HG03558 (cell line): ENCODE results near the gene ZNF282.
A peak's percentile ranks its signal among the peaks of the same experiment; 100 is the strongest.
"Not testable (repeated sequence)": the region's sequence is repeated elsewhere in the genome, so short reads cannot be mapped to it uniquely, and the experiment has no call there.

ENCODE experiments used
- ATAC-seq: cut with Tn5 transposase; IDR thresholded peaks from one replicate; pipeline ENCODE4 v1.9.1; 2021; ENCODE audit warnings: moderate number of reproducible peaks; ENCODE audit not compliant: unreplicated experiment; ENCODE audit errors: extremely low read depth

Gene ZNF282

DNA sequence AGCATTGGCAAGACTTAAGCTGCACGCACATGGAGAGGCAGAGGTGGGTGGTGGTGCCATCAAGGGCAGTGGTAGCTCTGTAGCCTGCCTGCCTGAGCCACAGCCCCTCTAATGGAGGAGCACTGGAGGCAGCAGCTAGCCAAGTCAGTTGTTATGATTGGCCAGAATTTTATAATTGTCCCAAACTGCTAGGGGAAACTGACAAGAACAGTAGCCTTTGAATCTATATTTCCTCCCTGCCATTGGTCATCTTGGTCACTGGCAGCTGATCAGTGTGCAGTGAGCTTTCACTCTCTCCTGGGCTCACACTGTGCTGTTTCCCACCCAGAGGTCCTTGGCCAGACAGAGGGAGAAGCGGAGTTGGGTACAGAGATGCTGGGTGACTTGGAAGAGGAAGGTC is 57.0 kb downstream of the ZNF282 start:
- ATAC-seq = no peak

DNA sequence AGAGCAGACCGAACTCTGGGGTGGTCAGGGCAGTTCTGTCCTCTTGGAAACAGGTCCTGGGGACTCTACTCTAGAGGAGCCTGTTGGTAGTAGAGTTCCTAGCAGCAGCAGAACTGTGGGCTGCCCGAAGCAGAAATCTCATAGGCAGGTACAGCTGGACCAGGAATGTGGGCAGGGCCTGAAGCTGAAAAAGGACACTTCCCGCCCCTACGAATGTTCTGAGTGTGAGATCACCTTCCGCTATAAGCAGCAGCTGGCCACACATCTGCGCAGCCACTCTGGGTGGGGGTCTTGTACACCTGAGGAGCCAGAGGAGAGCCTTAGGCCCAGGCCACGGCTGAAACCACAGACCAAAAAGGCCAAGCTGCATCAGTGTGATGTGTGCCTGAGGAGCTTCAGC is 58.3 kb downstream of the ZNF282 start:
- ATAC-seq = no peak

DNA sequence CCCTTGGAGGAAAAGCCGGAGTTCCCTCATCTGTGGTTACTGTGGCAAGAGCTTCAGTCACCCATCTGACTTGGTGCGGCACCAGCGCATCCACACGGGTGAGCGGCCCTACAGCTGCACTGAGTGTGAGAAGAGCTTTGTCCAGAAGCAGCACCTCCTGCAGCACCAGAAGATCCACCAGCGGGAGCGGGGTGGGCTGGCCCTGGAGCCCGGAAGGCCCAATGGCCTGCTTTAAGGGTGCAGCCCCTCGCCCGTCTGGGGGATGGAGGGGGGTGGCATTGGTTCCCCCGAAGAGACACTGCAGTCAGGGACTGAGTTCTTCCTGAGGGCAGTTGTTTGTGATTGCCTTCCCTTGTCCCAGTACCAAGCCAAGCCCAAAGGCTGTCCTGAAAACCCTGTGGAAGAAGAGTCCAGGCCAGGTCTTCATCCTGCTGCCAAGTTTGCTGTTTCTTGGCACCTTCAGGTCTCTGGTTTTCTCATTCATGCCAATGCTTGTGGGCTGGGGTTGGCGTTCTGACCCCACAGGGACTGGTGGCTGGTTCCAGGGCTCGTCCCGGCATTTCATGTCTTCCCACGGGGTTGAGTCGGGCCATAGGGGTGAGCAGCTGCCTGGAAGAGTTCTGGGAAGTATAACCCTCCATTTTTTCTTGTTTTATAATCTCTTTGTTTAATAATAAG is 59.0 kb downstream of the ZNF282 start:
- no peak for ATAC-seq

DNA sequence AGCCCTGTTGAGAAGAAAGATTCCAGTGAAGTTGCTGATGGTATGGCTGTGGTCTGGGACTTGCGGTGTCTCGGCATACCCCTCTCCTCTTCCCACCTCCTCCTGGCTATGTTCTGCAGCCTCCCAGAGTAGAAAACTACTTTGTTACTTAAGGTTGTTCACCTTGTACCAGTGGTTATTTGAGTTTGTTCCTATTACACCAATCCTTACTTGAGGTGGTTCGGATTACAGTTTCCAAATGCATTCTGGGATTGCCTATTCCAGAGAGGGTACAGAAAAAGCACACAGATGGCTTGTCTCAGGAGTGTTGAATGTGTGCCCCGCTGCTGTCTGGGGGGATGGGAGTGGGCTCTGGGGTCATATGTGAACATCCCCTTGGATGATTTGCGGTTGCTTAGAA is 59.8 kb downstream of the ZNF282 start:
- no peak for ATAC-seq

DNA sequence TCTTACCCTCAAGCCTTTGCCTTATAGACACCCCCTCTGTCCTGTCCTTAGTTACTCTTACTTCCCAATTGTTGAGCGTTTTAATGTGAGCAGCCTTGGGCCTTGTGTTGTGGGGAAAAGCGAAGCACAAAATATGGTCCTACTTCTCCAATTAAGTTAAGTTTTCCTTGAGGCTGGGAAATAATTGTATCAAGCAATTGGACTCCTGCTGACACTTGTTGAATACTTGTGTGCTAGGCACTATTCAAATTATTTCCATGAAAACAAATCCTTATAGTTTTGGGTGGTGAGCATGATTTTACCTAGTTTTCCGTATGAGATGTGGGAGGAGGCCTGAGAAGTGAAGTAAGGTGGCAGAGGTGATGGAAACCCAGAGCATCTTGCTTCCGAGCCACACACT is 61.2 kb downstream of the ZNF282 start:
- no peak for ATAC-seq

DNA sequence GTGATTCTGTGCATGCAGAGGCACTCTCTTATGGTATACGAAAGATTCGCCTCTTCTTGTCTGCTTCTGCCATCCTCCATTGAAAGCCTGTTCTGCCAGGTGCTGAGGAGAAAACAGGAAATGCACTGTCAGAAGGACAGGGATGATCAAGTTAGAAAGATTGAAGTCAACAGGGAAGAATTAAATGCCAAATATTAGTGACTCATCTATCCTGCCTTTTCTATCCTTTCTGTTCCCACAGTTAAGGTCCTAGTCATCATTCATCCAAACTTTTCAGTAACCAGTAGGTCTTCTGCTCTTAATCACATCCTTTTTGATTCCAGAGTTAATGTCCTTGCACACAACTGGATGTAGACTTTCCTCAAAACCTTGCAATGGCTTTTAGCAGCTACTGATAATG is 61.8 kb downstream of the ZNF282 start:
- no peak for ATAC-seq

DNA sequence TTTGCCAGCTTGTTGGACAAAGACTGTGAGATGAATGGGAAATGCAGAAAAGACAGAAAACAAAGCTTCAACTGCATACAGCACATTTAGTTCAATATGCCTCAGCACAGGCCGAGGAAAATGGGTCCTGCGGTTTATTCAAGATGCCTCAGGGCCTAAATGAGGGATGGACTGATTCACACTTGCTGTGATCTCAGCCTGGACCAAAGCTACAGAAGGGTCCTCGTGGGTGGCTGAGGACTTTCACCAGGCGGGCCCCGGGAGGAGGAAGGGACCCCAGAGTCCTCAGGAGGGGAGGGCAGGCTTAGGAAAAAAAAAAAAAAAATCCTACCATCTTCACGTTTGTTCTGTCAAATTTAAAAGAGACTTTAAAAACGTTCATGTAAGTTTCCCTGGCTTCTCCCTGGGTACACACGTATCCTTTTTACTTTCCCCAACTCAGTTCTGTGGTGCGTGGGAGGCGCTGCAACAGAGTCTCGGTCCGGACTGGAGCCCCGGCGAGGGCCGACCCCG is 66.0 kb downstream of the ZNF282 start:
- ATAC-seq = no peak

DNA sequence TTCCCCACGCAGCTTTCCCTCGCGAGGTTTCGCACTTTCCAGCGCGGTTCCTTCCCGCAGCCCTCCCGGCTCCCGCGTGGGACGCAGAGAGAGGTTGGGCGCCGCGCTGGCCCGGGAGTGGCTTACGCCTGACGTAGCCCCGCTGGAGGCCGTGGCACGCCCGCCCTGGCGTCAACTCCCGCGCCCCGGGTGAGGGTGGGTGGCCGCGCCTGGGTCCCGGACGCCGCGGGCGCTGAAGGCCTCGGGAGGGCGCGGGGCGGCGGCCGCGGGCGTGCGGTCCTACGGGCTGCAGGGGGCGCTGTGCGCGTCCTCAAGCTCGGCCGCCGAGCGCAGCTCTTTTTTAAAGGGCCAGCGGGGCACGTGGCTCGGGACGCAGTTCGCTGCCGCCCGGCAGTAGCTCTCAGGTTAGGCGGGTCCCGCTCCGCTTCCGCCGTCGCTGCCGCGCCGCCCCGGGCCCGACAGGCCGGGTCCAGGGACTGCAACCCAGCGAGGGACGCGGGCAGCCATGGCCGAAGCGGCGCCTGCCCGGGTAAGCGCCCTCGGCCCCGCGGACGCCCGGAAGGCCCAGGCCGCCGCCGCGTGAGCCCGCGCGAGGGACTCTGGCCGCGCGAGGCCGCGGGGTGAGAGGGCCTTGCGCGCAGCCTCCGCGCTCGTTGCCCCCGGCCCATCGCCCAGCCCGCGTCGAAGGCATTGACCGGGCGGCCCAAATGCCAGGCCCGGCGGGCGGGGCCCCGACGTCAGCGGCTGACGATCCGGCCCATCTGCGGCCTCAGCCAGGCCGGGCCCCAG is 66.7 kb downstream of the ZNF282 start, which contains the start of gene ZNF783:
TSS of gene ZNF783 (plus strand) at position 368 of the 789 bp plus-strand sequence. CDS start at position 506, 138 bp downstream.
- ATAC-seq = peak; percentile 66

DNA sequence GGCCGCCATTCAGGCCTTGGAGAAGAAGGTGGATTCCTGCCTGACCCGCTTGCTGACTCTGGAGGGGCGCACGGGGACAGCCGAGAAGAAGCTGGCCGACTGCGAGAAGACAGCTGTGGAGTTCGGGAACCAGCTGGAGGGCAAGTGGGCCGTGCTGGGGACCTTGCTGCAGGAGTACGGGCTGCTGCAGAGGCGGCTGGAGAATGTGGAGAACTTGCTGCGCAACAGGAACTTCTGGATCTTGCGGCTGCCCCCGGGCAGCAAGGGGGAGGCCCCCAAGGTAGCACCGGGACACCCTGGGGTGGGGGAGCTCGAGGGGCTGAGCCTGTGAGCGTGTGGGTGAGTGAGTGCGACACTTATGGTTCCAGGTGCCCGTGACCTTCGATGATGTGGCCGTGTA is 71.1 kb downstream of the ZNF282 start:
- no peak for ATAC-seq

DNA sequence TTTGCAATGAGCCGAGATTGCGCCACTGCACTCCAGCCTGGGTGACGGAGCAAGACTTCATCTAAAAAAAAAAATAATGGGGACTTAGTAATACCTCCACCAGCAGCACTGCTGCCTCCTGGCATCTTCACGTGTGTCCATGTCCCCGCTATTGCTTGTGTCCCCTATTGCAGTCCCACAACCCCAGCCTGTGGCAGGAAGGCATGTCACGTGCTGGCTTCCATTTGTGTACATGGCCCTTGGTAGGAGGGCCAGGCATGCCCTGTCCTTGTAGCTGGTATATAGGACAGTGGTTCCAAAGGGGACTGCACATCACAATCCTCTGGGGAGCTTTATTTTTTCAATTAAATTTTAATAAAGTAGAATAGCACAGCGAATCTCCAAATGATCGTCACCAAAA is 72.4 kb downstream of the ZNF282 start:
- ATAC-seq = no peak

DNA sequence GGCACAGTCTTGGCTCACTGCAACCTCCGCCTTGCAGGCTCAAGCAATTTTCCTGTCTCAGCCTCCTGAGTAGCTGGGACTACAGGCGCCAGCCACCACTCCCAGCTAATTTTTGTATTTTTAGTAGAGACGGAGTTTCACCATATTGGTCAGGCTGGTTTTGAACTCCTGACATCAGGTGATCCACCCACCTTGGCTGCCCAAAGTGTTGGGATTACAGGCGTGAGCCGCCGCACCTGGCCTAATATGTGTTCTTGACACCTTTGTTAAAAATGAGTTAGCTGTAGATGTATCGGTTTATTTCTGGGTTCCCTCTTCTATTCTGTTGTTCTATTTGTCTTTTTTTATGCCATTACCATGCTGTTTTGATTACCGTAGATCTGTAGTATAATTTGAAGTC is 79.1 kb downstream of the ZNF282 start:
- ATAC-seq = not testable (repeated sequence)
